GM13976 (cell line): Measurements from ENCODE around the gene LMF1.

ENCODE experiments used
- DNase-seq: peaks from one replicate; pipeline ENCODE4 v3.0.0; 2012; ENCODE audit warnings: low spot score
- in situ Hi-C: fragments of 300-500 bp; cut with MboI; formaldehyde crosslinking; loops from one replicate; pipeline ENCODE4 v1.12.0; 2022; ENCODE audit warnings: low sequenced_read_pairs, mixed read lengths, inconsistent platforms; ENCODE audit not compliant: unreplicated experiment
- TF ChIP-seq, protein P1 (sequence below): IDR thresholded peaks from 2 replicates; pipeline ENCODE4 v1.5.1; 2012; ENCODE audit warnings: borderline replicate concordance, mild to moderate bottlenecking; ENCODE audit not compliant: insufficient read depth; ENCODE audit errors: extremely low read depth, missing control alignments, control extremely low read depth

LMF1 gene

DNA sequence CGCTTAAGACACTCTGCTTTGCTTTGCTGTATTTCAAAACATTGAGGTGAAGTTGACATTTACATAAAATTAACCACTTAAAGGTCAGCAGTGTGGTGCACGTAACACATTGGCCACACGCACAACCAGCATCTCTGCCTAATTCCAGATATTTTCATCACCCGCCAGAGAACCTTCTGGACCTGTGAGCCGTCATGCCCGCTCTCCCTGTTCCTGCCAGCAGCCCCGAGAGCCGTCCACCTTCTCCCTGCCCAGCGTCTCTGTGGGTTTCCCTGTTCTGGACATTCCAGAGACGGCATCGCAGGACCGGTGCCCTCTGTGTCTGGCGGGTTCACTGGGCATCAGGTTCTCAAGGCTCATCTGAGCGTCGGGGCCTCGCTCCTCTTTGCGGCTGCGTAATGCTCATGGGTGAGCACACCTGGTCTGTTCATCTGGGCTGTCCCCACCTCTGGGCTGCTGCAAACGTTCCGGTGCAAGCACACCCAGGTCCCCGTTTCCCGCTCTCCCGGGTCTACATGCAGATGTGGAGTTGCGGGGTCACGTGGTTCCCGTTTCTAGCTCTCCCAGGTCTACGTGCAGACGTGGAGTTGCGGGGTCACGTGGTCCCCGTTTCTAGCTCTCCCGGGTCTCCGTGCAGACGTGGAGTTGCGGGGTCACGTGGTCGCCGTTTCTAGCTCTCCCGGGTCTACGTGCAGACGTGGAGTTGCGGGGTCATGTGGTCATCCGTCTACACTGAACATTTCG is 122.1 kb downstream of the LMF1 start:
- TF ChIP-seq, protein P1, sequence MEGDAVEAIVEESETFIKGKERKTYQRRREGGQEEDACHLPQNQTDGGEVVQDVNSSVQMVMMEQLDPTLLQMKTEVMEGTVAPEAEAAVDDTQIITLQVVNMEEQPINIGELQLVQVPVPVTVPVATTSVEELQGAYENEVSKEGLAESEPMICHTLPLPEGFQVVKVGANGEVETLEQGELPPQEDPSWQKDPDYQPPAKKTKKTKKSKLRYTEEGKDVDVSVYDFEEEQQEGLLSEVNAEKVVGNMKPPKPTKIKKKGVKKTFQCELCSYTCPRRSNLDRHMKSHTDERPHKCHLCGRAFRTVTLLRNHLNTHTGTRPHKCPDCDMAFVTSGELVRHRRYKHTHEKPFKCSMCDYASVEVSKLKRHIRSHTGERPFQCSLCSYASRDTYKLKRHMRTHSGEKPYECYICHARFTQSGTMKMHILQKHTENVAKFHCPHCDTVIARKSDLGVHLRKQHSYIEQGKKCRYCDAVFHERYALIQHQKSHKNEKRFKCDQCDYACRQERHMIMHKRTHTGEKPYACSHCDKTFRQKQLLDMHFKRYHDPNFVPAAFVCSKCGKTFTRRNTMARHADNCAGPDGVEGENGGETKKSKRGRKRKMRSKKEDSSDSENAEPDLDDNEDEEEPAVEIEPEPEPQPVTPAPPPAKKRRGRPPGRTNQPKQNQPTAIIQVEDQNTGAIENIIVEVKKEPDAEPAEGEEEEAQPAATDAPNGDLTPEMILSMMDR, result no peak
- in situ Hi-C loops, result no loop called here
- no peak for DNase-seq

DNA sequence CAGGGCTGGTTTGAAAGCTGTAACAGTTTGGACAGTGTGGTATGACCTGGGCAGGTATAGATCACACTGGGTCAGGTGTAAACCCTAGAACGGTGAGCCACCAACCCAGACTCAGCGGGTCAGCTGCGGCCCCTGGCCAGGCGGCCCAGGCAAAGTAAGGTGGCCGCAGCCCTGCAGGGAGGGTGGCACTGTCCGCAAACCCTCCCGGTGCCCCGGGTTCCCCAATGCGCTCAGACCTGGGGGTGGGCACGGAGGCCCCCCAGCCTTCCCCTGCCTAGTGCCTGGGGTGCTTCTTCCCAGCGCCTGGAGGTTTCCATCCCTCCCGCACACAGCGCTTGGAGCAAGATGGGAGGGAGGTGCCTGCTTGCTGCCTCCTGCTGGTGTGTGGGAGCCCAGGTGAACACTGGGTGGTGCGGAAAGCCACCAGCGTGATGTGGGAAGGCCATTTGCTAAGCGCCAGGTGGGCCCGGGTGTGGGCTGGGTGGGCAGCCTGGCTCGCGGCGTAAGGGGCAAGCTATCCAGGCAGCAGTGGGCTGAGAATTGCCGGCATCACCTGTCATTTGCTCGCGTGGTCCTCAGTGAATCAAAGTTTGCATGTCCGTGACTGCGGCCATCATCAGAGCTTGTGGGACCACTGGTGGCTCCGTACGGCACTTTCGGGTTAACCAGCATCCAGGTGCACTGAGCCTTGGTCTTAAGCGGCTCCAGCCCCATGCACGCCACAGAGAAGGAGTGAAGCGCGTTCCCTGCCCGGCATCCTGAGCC is 122.9 kb downstream of the LMF1 start:
- DNase-seq, result no peak
- TF ChIP-seq, protein P1, result no peak
- in situ Hi-C loops, result no loop called here

DNA sequence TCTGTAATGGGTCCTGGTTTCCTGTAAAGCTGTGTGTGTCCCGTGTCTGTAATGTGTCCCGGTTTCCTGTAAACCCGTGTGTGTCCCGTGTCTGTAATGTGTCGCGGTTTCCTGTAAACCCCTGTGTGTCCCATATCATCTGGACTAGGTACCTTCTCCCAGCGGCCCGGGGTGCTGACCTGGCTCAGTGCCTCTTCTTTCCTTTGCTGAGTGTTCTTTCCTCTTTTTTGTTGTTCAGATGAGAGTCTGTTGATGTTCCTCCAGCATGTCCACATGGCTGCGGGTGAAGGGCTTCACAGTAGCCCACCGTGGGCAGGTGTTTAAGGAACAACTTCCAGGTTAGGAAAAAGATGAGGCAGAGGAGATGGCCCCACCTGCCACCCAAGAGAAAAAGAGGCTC is 123.6 kb downstream of the LMF1 start:
- TF ChIP-seq, protein P1, result no peak
- DNase-seq, result no peak
- in situ Hi-C loops, result no loop called here

DNA sequence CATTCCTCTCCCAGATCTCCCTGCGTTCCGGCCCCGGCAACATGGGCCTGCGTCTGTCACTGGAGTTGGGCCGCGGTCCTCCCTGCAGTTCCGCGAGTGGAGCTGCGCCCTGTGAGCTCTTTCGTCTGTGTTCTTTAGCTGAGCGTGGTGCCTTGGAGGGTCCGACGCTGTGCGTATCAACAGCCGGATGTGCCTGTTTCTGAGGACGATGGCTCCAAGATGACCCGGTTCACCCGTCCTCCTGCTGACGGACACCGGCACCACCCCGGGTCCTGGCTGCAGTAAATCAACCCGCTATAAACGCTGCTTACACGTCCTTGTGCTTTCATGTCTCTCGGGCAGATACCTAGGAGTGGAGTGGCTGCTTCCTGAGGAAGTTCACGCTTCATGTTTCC is 125.4 kb downstream of the LMF1 start:
- no peak for DNase-seq
- TF ChIP-seq, protein P1, result no peak
- in situ Hi-C loops, result no loop called here

DNA sequence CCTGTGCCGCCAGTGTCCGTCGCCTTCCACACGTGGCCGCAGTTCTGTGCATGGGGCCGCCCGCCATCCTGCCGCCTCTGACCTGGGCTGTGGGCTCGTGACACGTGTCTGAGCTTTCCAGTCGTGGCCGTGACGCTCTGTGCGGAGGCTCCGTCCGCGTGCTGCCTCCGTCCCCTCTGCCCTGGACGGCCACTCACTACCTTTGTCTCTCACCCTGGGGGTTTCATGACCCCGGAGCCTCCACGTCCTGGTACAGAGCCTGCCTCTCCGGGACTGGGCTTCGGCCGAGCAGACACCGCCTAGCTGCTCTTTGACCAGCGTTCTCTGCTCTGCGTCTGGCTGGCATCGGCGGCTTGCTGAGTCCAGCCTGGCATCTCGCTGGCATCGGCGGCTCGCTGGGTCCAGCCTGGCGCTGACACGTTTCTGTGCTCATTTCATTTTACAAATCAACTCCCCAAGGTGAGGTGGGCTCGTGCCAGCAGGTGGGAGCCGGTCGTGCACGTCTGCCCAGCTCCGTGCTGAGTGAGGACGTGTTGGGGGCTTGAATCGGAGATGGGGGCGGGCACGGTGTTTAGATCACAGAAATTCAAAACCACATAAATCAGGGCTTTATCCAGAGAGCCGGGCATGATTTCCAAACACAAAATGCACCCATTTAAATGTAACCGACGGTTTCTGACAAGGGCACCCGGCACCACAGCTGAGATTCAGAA is 126.0 kb downstream of the LMF1 start:
- in situ Hi-C loops, result no loop called here
- DNase-seq, result no peak
- TF ChIP-seq, protein P1, result no peak

DNA sequence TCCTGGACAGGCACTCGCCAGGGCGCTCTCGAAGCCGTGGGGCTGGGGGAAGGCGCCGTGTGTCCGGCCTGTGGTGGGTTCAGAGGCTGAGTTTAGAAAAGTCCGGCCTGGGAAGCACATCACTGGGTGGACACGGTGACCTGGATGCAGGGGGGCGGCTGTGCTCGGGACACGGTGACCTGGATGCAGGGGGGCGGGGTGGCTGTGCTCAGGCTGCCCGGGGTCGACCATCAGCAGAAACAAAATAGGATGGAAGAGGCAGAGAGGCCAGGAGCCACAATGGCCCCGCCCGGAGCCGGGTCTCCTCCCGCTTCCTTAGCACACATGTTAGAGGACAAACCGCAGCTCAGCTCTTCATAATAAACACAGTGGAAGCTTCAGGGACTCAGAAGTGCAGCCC is 127.0 kb downstream of the LMF1 start:
- in situ Hi-C loops, result no loop called here
- no peak for DNase-seq
- TF ChIP-seq, protein P1, result no peak
